ENCODE data around the gene ZNF107.

GRCh38 chr7:64729089-64729848, 63.3 kb downstream of the ZNF107 start:
- TF ChIP-seq EZH2phosphoT487 (IDR thresholded peaks at IDR 0.05; ENCODE audit: low read depth) (no peak), CTCF (IDR thresholded peaks at IDR 0.05; ENCODE audit: low read depth, low read length) (no peak)

Data from OCI-LY3 (cell line).